GM12878 (cell line): Measurements from ENCODE around the gene PIM2. TPM values are rescaled to one million over a fixed set of nuclear protein-coding genes. Genes with fewer than 3 reads are reported as not detected.

ENCODE experiments used
- CEBPB ChIP-seq, 2 experiments: fragments of 150-350 bp in 1 of 2; IDR thresholded peaks; 2 replicates each; pipeline ENCODE4 v1.6.1; 2012 to 2014; ENCODE audit warnings: low read depth in 2 of 2, low read length in 2 of 2, borderline replicate concordance in 1 of 2, inconsistent platforms in 1 of 2
- CHD4 ChIP-seq: fragments of 200-600 bp; sonication (generic); IDR thresholded peaks from 2 replicates; pipeline ENCODE4 v1.6.1; 2016; ENCODE audit warnings: mild to moderate bottlenecking
- DPF2 ChIP-seq: fragments of 450-650 bp; IDR thresholded peaks from 2 replicates; pipeline ENCODE4 v1.6.1; 2017; ENCODE audit warnings: mild to moderate bottlenecking
- E2F4 ChIP-seq: IDR thresholded peaks from 2 replicates; pipeline ENCODE4 v1.6.1; 2012; ENCODE audit warnings: low read depth, low read length, improper control_type of control experiment
- ESRRA ChIP-seq: IDR thresholded peaks from 2 replicates; pipeline ENCODE4 v1.6.1; 2012; ENCODE audit warnings: mild to moderate bottlenecking, low read length, improper control_type of control experiment
- HDAC2 ChIP-seq: fragments of 200-600 bp; sonication (generic); IDR thresholded peaks from 2 replicates; pipeline ENCODE4 v1.6.1; 2017
- MEF2A ChIP-seq: IDR thresholded peaks from 2 replicates; pipeline ENCODE4 v1.6.1; 2011; ENCODE audit warnings: low read depth, mild to moderate bottlenecking, low read length, moderate library complexity; ENCODE audit not compliant: insufficient read depth
- MXI1 ChIP-seq: fragments of 150-350 bp; IDR thresholded peaks from 2 replicates; pipeline ENCODE4 v1.6.1; 2011; ENCODE audit warnings: low read depth, mild to moderate bottlenecking, inconsistent platforms, low read length, improper control_type of control experiment
- MYC ChIP-seq: IDR thresholded peaks from 2 replicates; pipeline ENCODE4 v1.6.1; 2011; ENCODE audit warnings: mild to moderate bottlenecking, low read length, moderate library complexity, inconsistent platforms; ENCODE audit not compliant: insufficient read depth, insufficient replicate concordance, insufficient read length, severe bottlenecking
- NFYA ChIP-seq: IDR thresholded peaks from 2 replicates; pipeline ENCODE4 v1.6.1; 2011; ENCODE audit warnings: low read depth, mild to moderate bottlenecking, low read length, improper control_type of control experiment, borderline replicate concordance
- NR2C1 ChIP-seq: fragments of 450-650 bp; IDR thresholded peaks from 2 replicates; pipeline ENCODE4 v1.6.1; 2017; ENCODE audit warnings: antibody characterized with exemption, mild to moderate bottlenecking, moderate library complexity
- PAX8 ChIP-seq: fragments of 450-650 bp; IDR thresholded peaks from 2 replicates; pipeline ENCODE4 v1.6.1; 2017; ENCODE audit warnings: mild to moderate bottlenecking, moderate library complexity
- POLR2AphosphoS2 ChIP-seq: IDR thresholded peaks from 2 replicates; pipeline ENCODE4 v1.6.1; 2011; ENCODE audit warnings: low read depth, mild to moderate bottlenecking, low read length, improper control_type of control experiment, moderate library complexity
- POLR2AphosphoS5 ChIP-seq: IDR thresholded peaks from 2 replicates; pipeline ENCODE4 v1.6.1; 2011; ENCODE audit warnings: mild to moderate bottlenecking, low read length, inconsistent platforms
- SKIL ChIP-seq: fragments of 450-650 bp; IDR thresholded peaks from 2 replicates; pipeline ENCODE4 v1.6.1; 2017; ENCODE audit warnings: mild to moderate bottlenecking, low read depth, inconsistent platforms; ENCODE audit not compliant: poor library complexity, severe bottlenecking
- SMARCA5 ChIP-seq: fragments of 450-650 bp; IDR thresholded peaks from 2 replicates; pipeline ENCODE4 v1.6.1; 2017; ENCODE audit warnings: mild to moderate bottlenecking
- ZNF207 ChIP-seq: fragments of 450-650 bp; IDR thresholded peaks from 2 replicates; pipeline ENCODE4 v1.6.1; 2014; ENCODE audit warnings: antibody characterized with exemption, mild to moderate bottlenecking, borderline replicate concordance
- ZNF622 ChIP-seq: fragments of 450-650 bp; IDR thresholded peaks from 2 replicates; pipeline ENCODE4 v1.6.1; 2017; ENCODE audit warnings: mild to moderate bottlenecking, inconsistent platforms
- polyA plus RNA-seq, 11 experiments: library from polyadenylated mRNA; depleted of rRNA in 4 of 11; unstranded in 6 of 11; stranded (reverse) in 5 of 11; fragments of >200 nt; fragmentation: Nextera tagmentation in 4 of 11; fragmentation: Illumina TruSeq in 1 of 11; extraction: Ambion mirVana in 4 of 11; extraction: Trizol in 1 of 11; gene quantifications; 1 replicate in 1 of 11; 2 replicates in 10 of 11; pipeline versions ENCODE4 v1.2.1 to v1.2.3, GENCODE V29; 2011 to 2016; ENCODE audit warnings: inconsistent platforms in 2 of 11, missing spikeins in 2 of 11, low read depth in 1 of 11
- total RNA-seq, 4 experiments: library from RNA; depleted of rRNA in 3 of 4; stranded (reverse); fragments of >200 nt in 3 of 4; fragmentation: Illumina TruSeq in 1 of 4; extraction: Trizol in 1 of 4; gene quantifications; 2 replicates each; pipeline versions ENCODE4 v1.2.1 to v1.2.3, GENCODE V29; 2013 to 2021
- TF ChIP-seq, protein P1 (sequence below): fragments of 450-650 bp; IDR thresholded peaks from 2 replicates; pipeline ENCODE4 v1.6.1; 2017; ENCODE audit warnings: mild to moderate bottlenecking, moderate library complexity
- TF ChIP-seq, protein P2 (sequence below): IDR thresholded peaks from 2 replicates; pipeline ENCODE4 v1.6.1; 2012; ENCODE audit warnings: low read depth, low read length, improper control_type of control experiment
- TF ChIP-seq, protein P3 (sequence below): IDR thresholded peaks from 2 replicates; pipeline ENCODE4 v1.6.1; 2011; ENCODE audit warnings: borderline replicate concordance, low read depth, mild to moderate bottlenecking, moderate library complexity, mixed read lengths, low read length; ENCODE audit not compliant: insufficient read depth; ENCODE audit errors: extremely low read length

PIM2 gene
- total and polyA plus RNA-seq, 10 of the 15 experiments (the other 5 are each of a cell fraction or from before 2014, with no cell fraction given), result 19.2 to 96.8 (median 32.3) TPM

- TF ChIP-seq, protein P1, sequence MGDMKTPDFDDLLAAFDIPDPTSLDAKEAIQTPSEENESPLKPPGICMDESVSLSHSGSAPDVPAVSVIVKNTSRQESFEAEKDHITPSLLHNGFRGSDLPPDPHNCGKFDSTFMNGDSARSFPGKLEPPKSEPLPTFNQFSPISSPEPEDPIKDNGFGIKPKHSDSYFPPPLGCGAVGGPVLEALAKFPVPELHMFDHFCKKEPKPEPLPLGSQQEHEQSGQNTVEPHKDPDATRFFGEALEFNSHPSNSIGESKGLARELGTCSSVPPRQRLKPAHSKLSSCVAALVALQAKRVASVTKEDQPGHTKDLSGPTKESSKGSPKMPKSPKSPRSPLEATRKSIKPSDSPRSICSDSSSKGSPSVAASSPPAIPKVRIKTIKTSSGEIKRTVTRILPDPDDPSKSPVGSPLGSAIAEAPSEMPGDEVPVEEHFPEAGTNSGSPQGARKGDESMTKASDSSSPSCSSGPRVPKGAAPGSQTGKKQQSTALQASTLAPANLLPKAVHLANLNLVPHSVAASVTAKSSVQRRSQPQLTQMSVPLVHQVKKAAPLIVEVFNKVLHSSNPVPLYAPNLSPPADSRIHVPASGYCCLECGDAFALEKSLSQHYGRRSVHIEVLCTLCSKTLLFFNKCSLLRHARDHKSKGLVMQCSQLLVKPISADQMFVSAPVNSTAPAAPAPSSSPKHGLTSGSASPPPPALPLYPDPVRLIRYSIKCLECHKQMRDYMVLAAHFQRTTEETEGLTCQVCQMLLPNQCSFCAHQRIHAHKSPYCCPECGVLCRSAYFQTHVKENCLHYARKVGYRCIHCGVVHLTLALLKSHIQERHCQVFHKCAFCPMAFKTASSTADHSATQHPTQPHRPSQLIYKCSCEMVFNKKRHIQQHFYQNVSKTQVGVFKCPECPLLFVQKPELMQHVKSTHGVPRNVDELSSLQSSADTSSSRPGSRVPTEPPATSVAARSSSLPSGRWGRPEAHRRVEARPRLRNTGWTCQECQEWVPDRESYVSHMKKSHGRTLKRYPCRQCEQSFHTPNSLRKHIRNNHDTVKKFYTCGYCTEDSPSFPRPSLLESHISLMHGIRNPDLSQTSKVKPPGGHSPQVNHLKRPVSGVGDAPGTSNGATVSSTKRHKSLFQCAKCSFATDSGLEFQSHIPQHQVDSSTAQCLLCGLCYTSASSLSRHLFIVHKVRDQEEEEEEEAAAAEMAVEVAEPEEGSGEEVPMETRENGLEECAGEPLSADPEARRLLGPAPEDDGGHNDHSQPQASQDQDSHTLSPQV, result no peak
- TF ChIP-seq POLR2AphosphoS2 (no peak), DPF2 (peak; percentile 62), E2F4 (no peak), ZNF622 (no peak), ZNF207 (no peak), PAX8 (no peak), NR2C1 (no peak), NFYA (no peak), POLR2AphosphoS5 (no peak), MEF2A (peak; percentile 50; the same call in 1 of the 2 replicates), MXI1 (no peak), ESRRA (no peak), SKIL (peak; percentile 74), SMARCA5 (0 out of 2 replicates have a peak, but pooled peaks have one; percentile 30), MYC (no peak), CEBPB (IDR thresholded peaks at IDR 0.05; ENCODE audit: borderline replicate concordance in 1 of 2, low read depth in 2 of 2, low read length in 2 of 2) (no peak), CHD4 (no peak), HDAC2 (no peak)
- TF ChIP-seq, protein P2, sequence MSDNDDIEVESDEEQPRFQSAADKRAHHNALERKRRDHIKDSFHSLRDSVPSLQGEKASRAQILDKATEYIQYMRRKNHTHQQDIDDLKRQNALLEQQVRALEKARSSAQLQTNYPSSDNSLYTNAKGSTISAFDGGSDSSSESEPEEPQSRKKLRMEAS, result no peak
- TF ChIP-seq, protein P3, sequence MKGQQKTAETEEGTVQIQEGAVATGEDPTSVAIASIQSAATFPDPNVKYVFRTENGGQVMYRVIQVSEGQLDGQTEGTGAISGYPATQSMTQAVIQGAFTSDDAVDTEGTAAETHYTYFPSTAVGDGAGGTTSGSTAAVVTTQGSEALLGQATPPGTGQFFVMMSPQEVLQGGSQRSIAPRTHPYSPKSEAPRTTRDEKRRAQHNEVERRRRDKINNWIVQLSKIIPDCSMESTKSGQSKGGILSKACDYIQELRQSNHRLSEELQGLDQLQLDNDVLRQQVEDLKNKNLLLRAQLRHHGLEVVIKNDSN, result no peak
Measured at GRCh38 chrX:48938721-48939425, 20.0 kb upstream of the PIM2 start (continued).
